ENCODE data around the gene MISP.

- TF ChIP-seq POLR2A (IDR thresholded peaks at IDR 0.05; ENCODE audit: low read length), result no peak
- TF ChIP-seq GATA1 (IDR thresholded peaks at IDR 0.05; ENCODE audit: low read depth, low read length), result no peak
Measured at GRCh38 chr19:763181-763580, 12.3 kb downstream of the MISP start.

Data from erythroblast (primary cell).